ENCODE measurements around the gene NBEA. TPM values are rescaled to one million over a fixed set of nuclear protein-coding genes. Genes with fewer than 3 reads are reported as not detected.

NBEA gene
- total RNA-seq, 1 donor, result 4.0 TPM

DNA sequence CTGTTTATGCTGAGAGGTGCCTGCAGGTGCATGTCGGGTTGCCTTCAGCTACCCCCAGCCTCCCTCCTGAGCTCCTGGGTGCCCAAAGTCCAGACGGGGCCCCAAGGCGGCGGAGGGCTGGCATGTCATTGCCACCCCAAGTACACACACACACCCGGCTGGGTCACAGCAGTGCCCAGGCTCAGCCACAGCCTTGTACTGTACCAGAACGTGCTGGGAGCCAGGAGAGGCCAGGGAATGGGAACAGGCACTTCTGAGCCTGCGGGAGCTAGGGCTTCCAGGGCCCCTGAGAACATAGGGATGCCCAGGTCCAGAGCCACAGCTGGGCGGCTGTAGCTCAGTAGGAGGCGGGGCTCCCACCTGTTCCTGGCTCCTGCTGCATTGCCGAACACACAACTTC is 585.4 kb downstream of the NBEA start:
- H3K79me2 ChIP-seq (ENCODE audit: insufficient read depth, low read length), result no peaks in the 10 kb centered on the region
- no peak for TF ChIP-seq CTCF (IDR thresholded peaks at IDR 0.05; ENCODE audit: extremely low read depth, low read depth, low read length)
- H3K4me1 ChIP-seq (ENCODE audit: insufficient read depth, low read length), result no peaks in the 10 kb centered on the region

GRCh38 chr13:35530147-35530546 is 588.1 kb downstream of the NBEA start:
- DNase-seq (ENCODE audit: insufficient read length, low spot score, missing footprints), result no peak
- no peak overlapping the region for H2AFZ ChIP-seq (ENCODE audit: low read length)
- no peak overlapping the region for H3K27ac ChIP-seq (ENCODE audit: low read depth, low read length)
- no peak for TF ChIP-seq CTCF (IDR thresholded peaks at IDR 0.05; ENCODE audit: extremely low read depth, low read depth, low read length)
- H3K4me2 ChIP-seq (ENCODE audit: insufficient read depth, low read length), result no peak overlapping the region
- H3K36me3 ChIP-seq (ENCODE audit: insufficient read depth, low read length), result no peaks in the 10 kb centered on the region
- H4K20me1 ChIP-seq (ENCODE audit: insufficient read depth, low read length), result no peaks in the 10 kb centered on the region
- H3K4me3 ChIP-seq (ENCODE audit: insufficient read depth, low read length), result no peak overlapping the region
- H3K4me1 ChIP-seq (ENCODE audit: insufficient read depth, low read length), result no peaks in the 10 kb centered on the region
- no peaks in the 10 kb centered on the region for H3K79me2 ChIP-seq (ENCODE audit: insufficient read depth, low read length)
- no peaks in the 10 kb centered on the region for H3K9me3 ChIP-seq (ENCODE audit: low read depth, low read length)
- no peaks in the 10 kb centered on the region for H3K27me3 ChIP-seq (ENCODE audit: insufficient read depth, low read length)

More for the DNA sequence above, 585.4 kb downstream of the NBEA start:
- no peaks in the 10 kb centered on the region for H3K36me3 ChIP-seq (ENCODE audit: insufficient read depth, low read length)
- no peak overlapping the region for H3K27ac ChIP-seq (ENCODE audit: low read depth, low read length)
- H2AFZ ChIP-seq (ENCODE audit: low read length), result no peak overlapping the region
- DNase-seq (ENCODE audit: insufficient read length, low spot score, missing footprints), result no peak
- no peak overlapping the region for H3K4me2 ChIP-seq (ENCODE audit: insufficient read depth, low read length)
- H4K20me1 ChIP-seq (ENCODE audit: insufficient read depth, low read length), result no peaks in the 10 kb centered on the region
- H3K27me3 ChIP-seq (ENCODE audit: insufficient read depth, low read length), result no peaks in the 10 kb centered on the region
- no peak overlapping the region for H3K4me3 ChIP-seq (ENCODE audit: insufficient read depth, low read length)
- no peaks in the 10 kb centered on the region for H3K9me3 ChIP-seq (ENCODE audit: low read depth, low read length)

- DNase-seq (ENCODE audit: insufficient read length, low spot score, missing footprints), result no peak
Observed at GRCh38 chr13:35530581-35530980, 588.5 kb downstream of the NBEA start.

DNA sequence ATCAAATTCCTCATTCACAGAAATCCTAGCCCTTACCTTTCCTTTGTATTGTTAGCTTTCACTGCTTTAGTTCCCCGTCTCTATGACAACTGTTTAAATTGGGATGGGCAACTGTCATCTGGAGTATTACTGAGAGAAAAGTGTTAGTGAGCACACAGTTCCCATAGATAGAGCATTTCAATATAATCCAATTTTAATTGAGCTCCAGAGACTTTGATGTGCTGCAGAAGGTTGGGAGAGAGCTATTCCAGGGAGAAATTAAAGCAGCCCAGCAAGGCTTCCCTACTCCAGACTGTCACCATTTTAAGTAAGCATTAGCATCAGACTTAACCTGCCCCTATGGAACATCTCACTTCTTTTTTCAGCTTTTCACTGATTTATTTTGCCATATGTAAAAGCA is 589.5 kb downstream of the NBEA start:
- no peaks in the 10 kb centered on the region for H3K27me3 ChIP-seq (ENCODE audit: insufficient read depth, low read length)
- no peak overlapping the region for H3K27ac ChIP-seq (ENCODE audit: low read depth, low read length)
- H2AFZ ChIP-seq (ENCODE audit: low read length), result no peak overlapping the region
- no peaks in the 10 kb centered on the region for H3K9me3 ChIP-seq (ENCODE audit: low read depth, low read length)
- H3K4me2 ChIP-seq (ENCODE audit: insufficient read depth, low read length), result no peak overlapping the region
- H3K36me3 ChIP-seq (ENCODE audit: insufficient read depth, low read length), result no peaks in the 10 kb centered on the region
- TF ChIP-seq CTCF (IDR thresholded peaks at IDR 0.05; ENCODE audit: extremely low read depth, low read depth, low read length), result no peak
- no peak overlapping the region for H3K4me3 ChIP-seq (ENCODE audit: insufficient read depth, low read length)
- H3K4me1 ChIP-seq (ENCODE audit: insufficient read depth, low read length), result no peaks in the 10 kb centered on the region
- no peaks in the 10 kb centered on the region for H4K20me1 ChIP-seq (ENCODE audit: insufficient read depth, low read length)
- no peak for DNase-seq (ENCODE audit: insufficient read length, low spot score, missing footprints)
- H3K79me2 ChIP-seq (ENCODE audit: insufficient read depth, low read length), result no peaks in the 10 kb centered on the region

More at GRCh38 chr13:35530581-35530980, 588.5 kb downstream of the NBEA start:
- no peaks in the 10 kb centered on the region for H3K4me1 ChIP-seq (ENCODE audit: insufficient read depth, low read length)
- H3K9me3 ChIP-seq (ENCODE audit: low read depth, low read length), result no peaks in the 10 kb centered on the region
- no peaks in the 10 kb centered on the region for H3K27me3 ChIP-seq (ENCODE audit: insufficient read depth, low read length)
- H4K20me1 ChIP-seq (ENCODE audit: insufficient read depth, low read length), result no peaks in the 10 kb centered on the region
- H3K79me2 ChIP-seq (ENCODE audit: insufficient read depth, low read length), result no peaks in the 10 kb centered on the region
- H3K4me2 ChIP-seq (ENCODE audit: insufficient read depth, low read length), result no peak overlapping the region
- no peak overlapping the region for H3K4me3 ChIP-seq (ENCODE audit: insufficient read depth, low read length)
- no peak for TF ChIP-seq CTCF (IDR thresholded peaks at IDR 0.05; ENCODE audit: extremely low read depth, low read depth, low read length)
- no peak overlapping the region for H3K27ac ChIP-seq (ENCODE audit: low read depth, low read length)
- H2AFZ ChIP-seq (ENCODE audit: low read length), result no peak overlapping the region
- H3K36me3 ChIP-seq (ENCODE audit: insufficient read depth, low read length), result no peaks in the 10 kb centered on the region
